NCI-H1930 (cell line): Measurements from ENCODE around the gene SHC2.
"Not testable (repeated sequence)": the region's sequence is repeated elsewhere in the genome, so short reads cannot be mapped to it uniquely, and the experiment has no call there.

Experiments
- DNase-seq, 2 experiments: peaks; one replicate each; lab custom pipeline; 2025; lab: John Stamatoyannopoulos, UW

SHC2 gene

DNA sequence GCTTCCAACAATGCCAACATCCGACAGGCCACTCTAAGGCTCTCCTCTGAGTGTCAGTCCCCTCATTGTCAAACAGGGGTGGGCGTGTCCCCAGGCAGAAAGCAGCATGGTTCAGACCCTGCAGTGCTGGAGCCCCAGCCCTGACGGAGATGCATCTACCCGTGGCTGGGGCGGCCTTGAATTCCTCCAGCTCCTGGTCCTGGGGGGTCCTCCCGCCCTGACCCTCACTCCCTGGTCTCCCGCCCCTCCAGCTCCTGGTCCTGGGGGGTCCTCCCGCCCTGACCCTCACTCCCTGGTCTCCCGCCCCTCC, 38.0 kb downstream of the SHC2 start:
- not testable (repeated sequence) for DNase-seq

DNA sequence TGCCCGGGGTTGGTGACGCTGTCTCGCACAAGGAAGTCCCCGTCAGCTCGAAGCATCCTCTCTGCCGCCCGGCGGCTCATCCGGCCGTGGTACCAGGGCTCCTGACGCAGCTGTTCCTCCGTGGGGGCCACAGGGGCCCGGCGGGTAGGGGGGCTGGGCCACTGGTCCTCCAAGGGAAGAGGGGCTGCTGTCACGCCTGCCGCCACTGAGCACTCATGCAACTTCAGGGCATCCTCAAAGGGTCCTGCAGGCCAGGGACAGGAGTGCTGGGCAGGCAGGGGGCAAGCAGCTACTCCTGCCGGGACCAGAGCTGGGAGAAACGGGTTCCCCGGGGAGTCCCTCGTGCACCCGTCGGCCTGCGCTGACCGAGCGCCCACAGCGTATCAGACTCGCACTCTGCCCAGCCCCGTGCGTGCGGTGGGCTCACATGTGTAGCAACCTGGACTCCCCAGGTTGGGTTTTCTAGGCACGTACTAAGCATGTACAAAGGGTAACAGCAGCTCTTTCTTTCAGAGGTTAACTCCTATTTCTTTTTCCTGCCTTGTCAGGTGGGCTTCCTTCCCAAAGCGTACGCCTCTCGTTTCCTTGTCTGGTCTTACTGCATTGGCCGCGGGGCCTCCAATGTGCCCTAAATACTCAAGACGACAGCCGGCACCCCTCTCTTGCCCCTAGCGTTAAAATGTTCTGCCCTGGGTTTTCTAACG, 38.5 kb downstream of the SHC2 start:
- no peak for DNase-seq

DNA sequence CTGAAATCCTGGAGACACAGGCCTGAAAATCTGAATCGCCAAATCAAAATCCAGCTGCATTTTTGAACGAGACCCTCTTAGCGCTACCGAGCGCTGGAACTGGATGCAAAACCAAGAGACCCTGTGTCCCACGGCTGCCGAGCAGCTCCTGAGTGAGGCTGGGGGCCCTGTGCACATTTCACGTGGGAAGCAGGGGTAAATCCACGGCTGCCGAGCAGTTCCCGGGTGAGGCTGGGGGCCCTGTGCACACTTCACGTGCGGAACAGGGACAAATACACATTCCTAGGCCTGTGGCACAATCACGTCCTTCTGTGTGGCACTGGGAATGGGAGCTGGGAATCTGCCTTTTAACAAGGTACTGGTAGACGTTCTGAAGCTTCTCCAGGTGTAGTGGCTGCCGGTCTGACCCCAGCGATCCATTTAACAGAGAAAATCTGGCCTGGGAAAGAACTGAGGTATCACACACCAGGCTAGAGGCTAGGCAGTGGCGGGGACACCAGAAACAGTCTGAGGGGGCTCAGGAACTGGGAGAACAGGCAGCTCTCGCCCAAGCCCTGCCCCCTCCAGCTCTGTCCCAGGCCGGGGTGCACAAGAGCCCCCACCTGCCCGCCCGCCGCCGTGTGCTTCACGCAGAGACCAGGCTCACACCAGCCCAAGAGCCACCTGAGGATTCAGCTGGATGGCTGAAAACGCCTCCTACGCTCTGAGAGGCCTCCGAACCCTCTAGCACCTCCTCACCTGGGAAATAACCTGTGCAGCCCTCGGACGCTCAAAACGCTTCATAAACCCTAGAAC, 40.9 kb downstream of the SHC2 start:
- no peak for DNase-seq

DNA sequence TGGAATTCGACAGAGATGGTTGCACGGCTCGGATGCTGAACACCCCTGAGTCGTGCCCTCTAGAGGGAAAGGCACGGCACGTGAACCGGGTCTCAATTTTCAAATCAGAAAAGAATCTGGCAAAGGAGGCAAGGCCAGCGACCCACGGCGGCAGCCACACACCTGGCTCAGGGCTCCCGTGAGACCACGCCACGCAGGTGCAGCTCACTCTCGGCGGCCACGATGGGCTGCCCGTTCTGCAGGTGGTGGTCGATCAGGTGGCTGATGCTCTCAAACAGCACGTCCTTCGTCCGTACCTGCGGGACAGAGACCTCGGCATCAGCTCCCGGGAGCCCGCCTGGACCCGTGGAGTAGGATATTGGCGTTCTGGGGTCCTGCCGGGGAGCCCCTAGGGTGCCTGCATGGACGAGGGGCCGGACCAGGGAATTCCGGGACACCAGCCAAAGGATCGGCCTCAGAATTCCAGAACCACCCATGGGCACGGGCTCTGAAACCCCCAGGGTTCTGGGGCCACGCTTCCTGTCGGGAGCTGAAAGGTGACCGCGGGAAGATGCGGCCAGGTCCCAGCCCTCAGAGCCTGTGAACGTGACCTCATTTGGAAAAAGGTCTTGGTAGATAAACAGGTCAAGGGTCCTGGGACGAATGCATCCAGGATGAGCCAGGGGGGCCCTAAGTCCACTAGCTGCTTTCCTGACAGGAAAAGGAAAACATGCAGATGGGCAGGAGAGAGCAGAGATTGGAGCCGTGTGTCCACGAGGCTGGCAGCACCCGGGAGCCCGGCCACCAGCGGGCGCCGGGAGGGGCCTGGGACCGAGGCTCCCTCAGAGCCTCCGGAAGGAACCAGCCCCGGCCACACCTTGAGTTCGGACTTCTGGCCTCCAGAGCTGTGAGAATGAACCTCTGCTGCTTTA, 41.8 kb downstream of the SHC2 start:
- no peak for DNase-seq

DNA sequence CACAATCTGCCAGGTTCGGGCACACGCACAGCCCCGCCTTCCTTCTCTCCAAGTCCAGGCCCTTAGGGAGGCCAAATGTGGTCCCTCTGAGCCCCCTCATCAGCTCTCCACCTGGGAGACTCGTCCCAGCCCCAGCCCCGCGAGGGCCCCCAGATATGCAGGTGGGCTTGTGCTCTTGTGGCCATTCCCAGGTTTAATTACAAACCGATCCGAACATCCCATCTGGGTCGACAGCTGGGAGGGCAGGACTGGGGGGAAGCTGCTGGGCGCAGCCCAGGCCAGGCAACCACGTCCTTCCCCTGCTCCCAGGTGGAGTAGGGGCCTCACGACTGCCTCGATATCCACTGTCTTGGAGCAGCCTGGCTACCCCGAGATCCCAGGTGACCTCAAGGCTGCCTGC, 44.4 kb downstream of the SHC2 start:
- no peak for DNase-seq

DNA sequence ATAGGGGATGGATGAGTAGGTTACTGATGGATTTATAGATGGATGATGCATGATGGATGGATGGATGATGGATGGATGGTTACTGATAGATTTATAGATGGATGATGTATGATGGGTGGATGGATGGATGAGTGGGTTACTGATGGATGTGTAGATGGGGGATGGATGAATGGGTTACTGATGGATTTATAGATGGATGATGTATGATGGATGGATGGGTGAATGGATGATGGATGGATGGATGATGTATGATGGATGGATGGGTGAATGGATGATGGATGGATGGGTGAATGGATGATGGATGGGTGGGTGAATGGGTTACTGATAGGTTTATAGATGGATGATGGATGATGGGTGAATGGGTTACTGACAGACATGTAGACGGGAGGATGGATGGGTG, 45.5 kb downstream of the SHC2 start:
- no peak for DNase-seq

DNA sequence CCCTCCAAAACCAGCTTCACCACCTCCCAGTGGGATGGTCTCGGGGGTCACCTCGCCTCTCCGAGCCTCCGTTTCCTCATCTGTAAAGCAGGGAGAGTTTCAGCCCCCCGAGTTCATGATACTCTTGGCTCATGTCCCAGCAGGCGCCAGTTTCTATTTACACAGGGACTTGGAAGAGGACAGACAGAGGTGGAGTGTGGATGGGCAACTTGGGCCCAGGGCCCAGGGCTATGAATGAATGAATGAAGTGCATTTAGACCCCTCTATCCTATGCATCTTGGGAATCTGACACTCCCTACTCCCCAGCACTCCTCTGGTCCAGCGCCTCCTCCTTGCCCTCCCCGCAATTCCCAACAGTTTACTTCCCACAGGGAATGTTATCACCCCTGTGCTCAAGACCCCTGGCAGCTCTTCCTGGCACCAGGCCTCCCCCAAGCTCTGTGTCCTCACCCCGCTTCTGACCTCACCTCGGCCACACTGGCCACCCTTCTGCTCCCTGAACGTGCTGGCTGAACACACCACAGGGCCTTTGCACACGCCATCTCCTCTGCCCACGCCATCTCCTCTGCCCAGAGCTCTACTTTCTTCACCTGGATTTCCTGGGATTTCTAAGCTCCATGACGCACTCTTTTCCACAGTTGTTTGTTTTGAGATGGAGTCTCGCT, 46.9 kb downstream of the SHC2 start:
- DNase-seq, result no peak

DNA sequence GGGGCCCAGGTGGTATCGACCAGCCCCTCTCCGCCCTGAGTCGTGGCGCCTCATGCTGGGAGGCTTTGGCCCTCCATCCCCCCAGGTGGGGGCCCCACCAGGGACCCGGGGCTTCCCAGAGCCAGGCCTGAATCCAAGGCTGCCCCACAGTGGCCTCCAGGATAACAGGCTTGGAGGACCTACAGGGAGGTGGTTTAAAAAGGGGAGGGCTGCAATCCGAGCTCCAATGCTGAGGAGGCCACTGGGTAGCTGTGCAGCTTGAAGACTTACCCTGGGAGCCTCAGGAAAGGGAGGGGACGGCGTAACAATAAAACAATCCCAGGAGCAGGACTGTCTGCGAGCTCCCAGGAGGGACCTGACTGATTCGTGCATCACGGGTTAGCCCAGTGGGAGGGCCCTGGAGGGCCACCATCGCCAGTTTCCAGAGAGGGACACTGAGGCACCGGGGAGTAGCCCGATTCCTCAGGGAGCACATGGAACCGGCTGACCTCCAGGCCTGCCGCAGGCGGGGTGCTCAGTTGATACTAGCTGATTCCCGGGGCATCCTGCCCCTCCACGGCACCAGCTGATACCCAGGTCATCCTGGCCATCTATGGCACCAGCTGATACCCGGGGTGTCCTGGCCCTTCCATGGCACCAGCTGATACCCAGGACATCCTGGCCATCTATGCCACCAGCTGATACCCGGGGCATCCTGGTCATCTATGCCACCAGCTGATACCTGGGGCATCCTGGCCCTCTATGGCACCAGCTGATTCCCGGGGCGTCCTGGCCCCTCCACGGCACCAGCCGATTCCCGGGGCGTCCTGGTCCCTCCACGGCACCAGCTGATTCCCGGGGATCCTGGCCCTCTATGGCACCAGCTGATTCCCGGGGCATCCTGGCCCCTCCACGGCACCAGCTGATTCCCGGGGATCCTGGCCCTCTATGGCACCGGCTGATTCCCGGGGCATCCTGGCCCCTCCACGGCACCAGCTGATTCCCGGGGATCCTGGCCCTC, 48.2 kb downstream of the SHC2 start:
- DNase-seq, result peak; percentile 16 to 17

DNA sequence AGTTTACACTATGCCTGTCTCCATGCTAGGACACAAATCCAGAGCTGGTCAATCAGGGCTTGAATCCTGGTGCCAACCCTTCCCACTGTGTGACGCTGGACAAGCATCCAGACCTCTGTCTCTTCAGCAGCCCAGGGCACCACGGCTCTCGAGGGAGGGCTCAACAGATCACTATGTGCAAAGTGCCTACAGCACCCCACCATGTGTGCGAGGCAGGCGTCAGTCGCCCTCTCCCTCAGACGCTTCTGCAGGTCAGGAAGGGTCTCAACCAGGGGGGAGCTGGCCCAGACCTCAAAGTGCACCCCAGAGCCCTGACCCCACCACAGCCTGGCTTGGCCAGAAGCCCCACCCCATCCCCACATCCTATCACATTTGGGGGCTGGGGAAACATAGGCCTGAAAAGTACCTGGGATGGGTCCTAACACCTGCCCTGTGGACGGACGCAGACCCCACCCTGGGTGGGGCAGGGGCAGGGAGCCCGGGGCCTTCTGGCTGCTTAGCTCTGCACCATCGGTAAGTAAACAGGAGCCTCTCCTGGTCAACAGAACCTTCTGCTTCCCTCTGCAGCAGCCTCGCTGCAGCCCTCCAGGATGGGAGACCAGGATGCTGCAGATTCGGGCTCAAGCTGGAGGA, 49.0 kb downstream of the SHC2 start:
- DNase-seq, result no peak

DNA sequence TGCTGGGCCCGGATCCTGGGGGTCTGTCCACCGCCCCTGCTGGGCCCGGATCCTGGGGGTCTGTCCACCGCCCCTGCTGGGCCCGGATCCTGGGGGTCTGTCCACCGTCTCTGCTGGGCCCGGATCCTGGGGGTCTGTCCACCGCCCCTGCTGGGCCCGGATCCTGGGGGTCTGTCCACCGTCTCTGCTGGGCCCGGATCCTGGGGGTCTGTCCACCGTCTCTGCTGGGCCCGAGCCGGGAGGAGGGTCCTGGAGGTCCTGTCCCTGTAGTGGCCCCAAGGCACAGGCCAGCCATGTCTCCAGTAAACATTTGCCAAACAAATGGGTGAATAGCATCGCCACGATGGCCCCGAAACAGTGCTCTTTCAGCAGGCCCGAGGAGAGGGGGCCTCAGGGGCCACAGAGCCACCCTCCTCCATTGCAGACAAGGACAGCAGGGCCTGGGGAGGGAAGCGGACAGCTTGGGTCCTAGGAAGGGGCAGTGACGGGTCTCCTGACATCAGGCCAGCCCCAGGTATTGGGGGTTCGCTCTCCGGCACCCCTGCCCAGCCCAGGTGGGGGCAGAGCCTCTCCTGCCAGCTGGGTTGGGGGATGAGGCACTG, 49.6 kb downstream of the SHC2 start:
- not testable (repeated sequence) for DNase-seq

DNA sequence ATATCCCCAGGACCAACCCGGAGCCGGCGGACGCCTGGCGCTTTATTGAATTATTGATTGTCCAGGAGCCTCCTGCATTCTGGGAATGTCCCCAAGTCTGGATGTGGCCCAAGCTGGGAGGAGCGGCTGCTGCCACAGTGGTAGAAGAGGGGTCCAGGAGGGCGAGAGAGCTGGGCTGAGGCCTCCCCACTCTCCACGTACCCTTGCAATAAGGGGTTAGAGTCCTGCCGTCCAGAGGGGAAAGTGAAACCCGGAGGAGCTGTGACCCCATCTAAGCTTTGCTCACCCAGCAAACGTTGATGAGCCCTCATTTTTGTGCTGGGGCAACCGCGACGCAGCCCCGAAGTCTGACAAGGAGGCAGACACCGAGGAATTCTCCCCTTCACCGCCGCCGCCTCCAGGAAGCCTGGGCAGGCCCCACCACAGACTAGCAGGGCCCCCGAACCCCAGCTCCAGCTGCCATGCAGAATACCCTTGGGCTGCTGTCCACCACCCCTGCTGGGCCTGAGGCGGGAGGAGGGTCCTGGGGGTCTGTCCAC, 50.5 kb downstream of the SHC2 start:
- DNase-seq, result no peak

DNA sequence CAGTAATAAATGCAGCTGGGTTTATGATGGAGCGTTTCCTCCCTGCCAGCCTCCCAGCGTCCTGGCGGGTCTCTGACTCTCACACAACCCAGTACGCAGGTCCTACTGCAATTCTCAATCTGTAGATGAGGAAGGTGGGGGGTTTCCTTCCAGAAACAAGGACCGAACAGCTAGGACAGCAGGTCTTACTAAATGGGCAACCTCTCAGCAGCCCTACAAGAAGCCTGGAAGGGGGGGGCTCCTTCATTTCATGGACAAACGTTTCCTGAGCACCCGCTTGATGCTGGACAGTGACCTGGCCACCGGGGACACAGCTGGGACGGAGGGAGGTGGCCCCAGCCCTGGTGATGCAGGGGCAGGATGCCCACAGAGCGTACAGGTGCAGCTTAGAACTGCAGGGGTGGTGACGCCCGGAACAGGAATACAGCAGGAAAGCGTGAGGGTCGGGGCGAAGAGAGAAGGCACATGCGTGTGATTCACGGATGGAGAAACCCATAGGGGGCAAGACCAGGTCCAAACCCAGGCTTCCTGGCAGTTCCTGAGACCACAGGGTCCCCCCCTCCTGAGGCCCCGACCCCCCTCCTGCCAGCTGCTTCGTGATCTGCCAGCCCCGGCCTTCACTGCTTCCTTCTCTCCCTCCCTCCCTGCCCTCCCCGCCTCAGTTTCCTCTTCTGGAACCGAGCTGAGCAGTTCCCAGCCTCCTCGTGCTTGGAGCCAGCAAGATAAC, 51.2 kb downstream of the SHC2 start:
- DNase-seq, result no peak

DNA sequence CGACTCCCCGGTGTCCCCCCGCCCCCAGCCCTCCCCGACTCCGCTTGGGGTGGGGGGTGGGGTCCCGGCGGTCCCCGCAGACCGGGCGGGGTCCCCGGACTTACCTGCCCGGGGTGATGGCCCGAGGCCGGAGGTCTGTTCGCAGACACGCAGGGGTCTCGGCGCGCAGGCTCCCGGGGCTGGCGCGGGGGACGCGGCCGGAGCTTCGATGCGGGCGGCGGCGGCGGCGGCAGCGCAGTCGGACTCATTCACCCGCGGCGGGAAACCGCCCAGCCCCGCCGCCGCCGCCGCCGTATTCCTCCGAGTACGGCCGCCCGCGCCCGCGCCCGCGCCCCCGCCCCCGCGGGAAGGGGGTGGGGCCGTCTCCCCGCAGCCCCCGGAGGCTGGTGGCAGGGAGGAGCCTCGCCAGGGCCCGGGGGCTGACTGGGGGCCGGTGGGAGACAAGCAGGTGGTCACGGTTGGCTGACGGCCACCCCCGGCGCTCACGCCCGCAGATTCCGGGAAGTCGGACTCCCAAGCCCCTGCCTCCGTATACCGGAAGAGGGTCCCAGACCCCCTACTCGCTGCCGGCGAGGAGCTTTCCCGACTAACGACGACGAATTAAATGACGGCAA, 51.8 kb downstream of the SHC2 start, which contains the start of gene C2CD4C:
C2CD4C (minus strand) TSS at position 246 of the 614 bp plus-strand sequence. CDS start 786 bp downstream, outside the sequence.
- DNase-seq, result peak in 1 of 2 experiments; percentile 49

DNA sequence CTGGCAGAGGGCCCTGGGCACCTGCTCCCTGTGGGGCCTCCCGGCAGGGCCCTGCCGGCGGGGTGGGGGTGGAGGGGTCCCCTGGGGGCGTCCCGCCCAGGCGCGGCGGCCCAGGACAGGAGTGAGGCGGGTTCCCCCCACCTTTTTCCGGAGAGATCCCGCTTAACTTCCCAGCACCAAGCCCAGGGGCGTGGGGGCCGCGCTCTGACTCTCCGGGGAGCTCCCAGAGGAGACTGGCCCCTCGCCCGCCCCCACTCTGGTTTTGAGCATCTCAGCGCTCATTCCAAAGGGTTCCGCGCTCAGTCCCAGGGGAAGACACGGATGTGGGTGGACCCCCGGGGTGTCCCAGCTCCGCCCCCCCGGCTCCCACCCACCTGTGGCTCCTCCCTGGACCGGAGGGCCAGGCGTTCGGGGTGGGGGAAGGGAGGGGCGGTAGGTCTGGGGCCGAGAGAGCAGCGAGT, 52.4 kb downstream of the SHC2 start:
- no peak for DNase-seq

DNA sequence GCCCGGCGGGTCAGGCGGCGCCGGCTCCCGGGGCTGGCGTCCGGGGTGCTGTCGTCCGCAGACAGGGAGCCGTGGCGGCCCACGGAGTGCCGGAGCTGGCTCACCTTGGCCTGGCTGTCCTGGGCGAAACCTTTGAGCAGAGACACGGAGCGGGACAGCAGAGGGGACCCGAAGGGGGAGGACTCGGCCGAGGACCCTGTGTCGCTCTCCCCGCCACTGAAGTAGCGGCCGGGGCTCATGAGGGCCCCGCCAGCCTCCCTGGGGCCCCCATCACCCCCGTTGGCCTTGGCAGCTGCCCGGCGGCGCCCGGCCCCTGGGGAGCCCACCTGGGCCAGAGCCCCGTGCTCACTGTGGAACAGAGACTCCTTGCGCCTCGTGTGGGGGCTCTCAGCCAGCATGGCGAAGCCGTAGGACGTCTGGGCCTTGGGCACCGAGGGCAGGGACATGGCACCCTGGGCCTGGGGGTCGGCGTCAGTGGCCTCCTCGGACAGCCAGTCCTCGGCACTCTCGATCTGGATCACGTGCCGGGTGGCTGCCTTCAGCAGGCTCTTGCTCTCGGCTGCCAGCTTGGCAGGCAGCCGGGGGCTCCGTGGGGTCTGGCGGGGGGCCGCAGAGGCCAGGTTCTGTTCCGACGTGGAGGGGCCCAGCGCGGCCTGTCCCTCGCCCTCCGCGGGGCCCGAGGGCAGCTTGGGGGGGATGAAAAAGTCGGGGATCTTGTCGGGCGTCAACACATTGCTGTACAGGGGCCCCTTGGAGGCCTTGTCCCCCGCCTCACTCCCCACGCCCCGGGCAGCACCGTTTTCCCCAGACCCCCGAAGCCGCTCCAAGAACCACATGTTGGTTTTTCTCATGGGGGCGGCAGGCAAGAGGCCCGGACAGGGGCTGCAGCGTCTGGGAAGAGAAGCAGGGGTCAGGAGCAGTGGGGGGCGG, 53.1 kb downstream of the SHC2 start:
- no peak for DNase-seq

DNA sequence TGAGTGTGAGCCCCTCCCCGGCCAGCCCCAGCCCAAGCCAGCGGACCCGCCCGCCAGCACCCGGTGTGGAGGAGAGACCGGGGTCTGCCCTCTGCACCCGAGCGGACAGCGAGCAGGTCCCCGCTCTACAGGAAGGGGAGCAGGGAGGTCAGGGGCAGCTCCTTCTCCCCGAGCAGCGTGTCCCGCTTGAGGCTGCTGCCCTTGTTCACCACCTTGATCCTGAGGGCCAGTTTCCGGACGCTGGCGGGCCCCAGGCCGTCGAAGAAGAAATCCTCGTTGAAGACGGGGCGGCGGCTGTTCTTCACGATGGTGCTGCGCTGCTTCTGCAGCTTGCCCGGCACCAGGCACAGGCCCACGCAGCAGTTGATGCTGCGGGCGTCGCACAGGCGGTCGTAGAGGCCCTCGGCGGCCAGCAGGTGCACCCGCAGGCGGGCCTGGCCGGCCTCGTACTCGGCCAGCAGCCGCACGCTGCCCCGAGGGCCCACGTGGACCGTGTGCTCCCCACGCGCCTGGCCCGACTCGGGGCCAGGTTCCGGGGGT, 53.8 kb downstream of the SHC2 start:
- no peak for DNase-seq
